K562 (cell line): Measurements from ENCODE around the gene SRRT. TPM values are rescaled to one million over a fixed set of nuclear protein-coding genes. Genes with fewer than 3 reads are reported as not detected.

Experiments used
- ADNP ChIP-seq: fragments of 200-800 bp; sonication (Bioruptor generic); IDR thresholded peaks from 2 replicates; pipeline ENCODE4 v1.6.1; 2016; ENCODE audit warnings: missing genetic modification characterization, missing compliant biosample characterization
- CHD2 ChIP-seq: IDR thresholded peaks from 2 replicates; pipeline ENCODE4 v1.6.1; 2011; ENCODE audit warnings: low read depth, low read length
- CREB3 ChIP-seq: fragments of 450-650 bp; conservative IDR thresholded peaks from 2 replicates; pipeline ENCODE4 v1.6.1; 2016; ENCODE audit warnings: missing genetic modification characterization, low read depth, mild to moderate bottlenecking, missing compliant biosample characterization, moderate library complexity
- DEAF1 ChIP-seq: fragments of 450-650 bp; formaldehyde crosslinking; IDR thresholded peaks from 2 replicates; pipeline ENCODE4 v1.4.0; 2020; ENCODE audit warnings: mild to moderate bottlenecking, moderate library complexity
- FOXA3 ChIP-seq, 2 experiments: fragments of 450-650 bp in 1 of 2; sonication (generic) in 1 of 2; formaldehyde crosslinking; IDR thresholded peaks in 1 of 2; conservative IDR thresholded peaks in 1 of 2; 2 replicates each; pipeline versions ENCODE4 v1.4.0 to v1.8.0; 2020 to 2022; ENCODE audit warnings: mild to moderate bottlenecking in 2 of 2, missing genetic modification reagents in 1 of 2
- FOXJ2 ChIP-seq: fragments of 200-800 bp; sonication (Bioruptor generic); IDR thresholded peaks from 2 replicates; pipeline ENCODE4 v1.6.1; 2016; ENCODE audit warnings: missing genetic modification characterization, missing compliant biosample characterization
- GABPA ChIP-seq: fragments of 200-800 bp; sonication (Bioruptor generic); conservative IDR thresholded peaks from 2 replicates; pipeline ENCODE4 v1.6.1; 2016; ENCODE audit warnings: low read depth, missing genetic modification characterization, missing compliant biosample characterization
- GATAD2A ChIP-seq: fragments of 450-650 bp; IDR thresholded peaks from 2 replicates; pipeline ENCODE4 v1.6.1; 2017
- HLTF ChIP-seq: fragments of 450-650 bp; IDR thresholded peaks from 2 replicates; pipeline ENCODE4 v1.6.1; 2016
- HNRNPH1 ChIP-seq: fragments of 200-400 bp; formaldehyde crosslinking; optimal IDR thresholded peaks from 2 replicates; pipeline ENCODE3; 2017; ENCODE audit warnings: low read depth, mild to moderate bottlenecking, low read length, moderate library complexity
- HSF4 ChIP-seq: fragments of 250-450 bp; sonication (Bioruptor Pico); IDR thresholded peaks from 2 replicates; pipeline ENCODE4 v2.1.2; 2022; ENCODE audit warnings: mild to moderate bottlenecking, moderate library complexity, borderline replicate concordance
- KLF6 ChIP-seq: fragments of 250-450 bp; sonication (Bioruptor Pico); IDR thresholded peaks from 2 replicates; pipeline ENCODE4 v1.4.0; 2020; ENCODE audit warnings: mild to moderate bottlenecking, moderate library complexity, borderline replicate concordance
- MEF2D ChIP-seq: conservative IDR thresholded peaks from 2 replicates; pipeline ENCODE4 v1.6.1; 2016; ENCODE audit warnings: low read depth, missing genetic modification characterization, missing compliant biosample characterization
- PCBP2 ChIP-seq: fragments of 200-400 bp; formaldehyde crosslinking; IDR thresholded peaks from 2 replicates; pipeline ENCODE4 v1.6.1; 2018; ENCODE audit warnings: low read length, low read depth, mild to moderate bottlenecking, moderate library complexity; ENCODE audit not compliant: poor library complexity, severe bottlenecking
- RAD51 ChIP-seq: fragments of 450-650 bp; IDR thresholded peaks from 2 replicates; pipeline ENCODE4 v1.7.1; 2016; ENCODE audit warnings: low read depth, mild to moderate bottlenecking, borderline replicate concordance
- ZFP36 ChIP-seq: fragments of 150-350 bp; IDR thresholded peaks from 2 replicates; pipeline ENCODE4 v1.6.1; 2018; ENCODE audit warnings: low read length, low read depth; ENCODE audit not compliant: partially characterized antibody
- ZNF12 ChIP-seq: sonication (generic); formaldehyde crosslinking; IDR thresholded peaks from 2 replicates; pipeline ENCODE4 v1.4.0; 2020; ENCODE audit warnings: mild to moderate bottlenecking, missing genetic modification reagents
- ZNF174 ChIP-seq: fragments of 250-450 bp; sonication (Bioruptor Pico); IDR thresholded peaks from 2 replicates; pipeline ENCODE4 v1.4.0; 2020; ENCODE audit warnings: mild to moderate bottlenecking
- ZNF311 ChIP-seq: fragments of 250-450 bp; sonication (Bioruptor Pico); IDR thresholded peaks from 2 replicates; pipeline ENCODE4 v1.4.0; 2020; ENCODE audit warnings: mild to moderate bottlenecking, moderate library complexity
- polyA plus RNA-seq, 8 experiments: library from polyadenylated mRNA; depleted of rRNA in 4 of 8; stranded (reverse) in 5 of 8; unstranded in 3 of 8; fragments of >200 nt; fragmentation: Nextera tagmentation in 2 of 8; fragmentation: Illumina TruSeq in 1 of 8; extraction: Ambion mirVana in 2 of 8; extraction: Trizol in 1 of 8; gene quantifications; 2 replicates each; pipeline versions ENCODE4 v1.2.1 to v1.2.3, GENCODE V29; 2011 to 2014; ENCODE audit warnings: inconsistent platforms in 1 of 8, missing spikeins in 1 of 8
- total RNA-seq, 7 experiments: library from RNA; depleted of rRNA in 6 of 7; stranded (reverse); fragments of >200 nt in 6 of 7; fragmentation: Illumina TruSeq in 2 of 7; extraction: Trizol in 2 of 7; gene quantifications; 2 replicates each; pipeline versions ENCODE4 v1.2.1 to v1.2.3, GENCODE V29; 2011 to 2021; ENCODE audit warnings: low replicate concordance in 1 of 7
- TF ChIP-seq, protein P1 (sequence below): sonication (generic); formaldehyde crosslinking; IDR thresholded peaks from 2 replicates; pipeline ENCODE4 v1.8.0; 2023; ENCODE audit warnings: mild to moderate bottlenecking, missing genetic modification reagents
- TF ChIP-seq, protein P2 (sequence below): fragments of 450-650 bp; IDR thresholded peaks from 2 replicates; pipeline ENCODE4 v1.6.1; 2016; ENCODE audit warnings: missing biosample characterization, missing genetic modification characterization

The SRRT gene
- total and polyA plus RNA-seq, 9 of the 15 experiments (the other 6 are each of a cell fraction or from before 2014, with no cell fraction given), result 10.3 to 263 (median 84.4) TPM

- TF ChIP-seq, protein P1, sequence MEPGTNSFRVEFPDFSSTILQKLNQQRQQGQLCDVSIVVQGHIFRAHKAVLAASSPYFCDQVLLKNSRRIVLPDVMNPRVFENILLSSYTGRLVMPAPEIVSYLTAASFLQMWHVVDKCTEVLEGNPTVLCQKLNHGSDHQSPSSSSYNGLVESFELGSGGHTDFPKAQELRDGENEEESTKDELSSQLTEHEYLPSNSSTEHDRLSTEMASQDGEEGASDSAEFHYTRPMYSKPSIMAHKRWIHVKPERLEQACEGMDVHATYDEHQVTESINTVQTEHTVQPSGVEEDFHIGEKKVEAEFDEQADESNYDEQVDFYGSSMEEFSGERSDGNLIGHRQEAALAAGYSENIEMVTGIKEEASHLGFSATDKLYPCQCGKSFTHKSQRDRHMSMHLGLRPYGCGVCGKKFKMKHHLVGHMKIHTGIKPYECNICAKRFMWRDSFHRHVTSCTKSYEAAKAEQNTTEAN (CRISPR knock-in tag), result no peak
- TF ChIP-seq HSF4 (CRISPR knock-in tag), result no peak
- no peak for TF ChIP-seq MEF2D (tag)
- TF ChIP-seq RAD51, result peak; percentile 98
- TF ChIP-seq GABPA (tag), result no peak; the same call in 1 of the 2 replicates
- TF ChIP-seq PCBP2, result no peak
- TF ChIP-seq ZNF174, result no peak
- TF ChIP-seq CHD2, result no peak; the same call in 1 of the 2 replicates
- no peak for TF ChIP-seq ZNF12 (CRISPR knock-in tag)
- no peak for TF ChIP-seq ZFP36
- no peak for TF ChIP-seq GATAD2A
- no peak for TF ChIP-seq ADNP (tag)
- TF ChIP-seq, protein P2, sequence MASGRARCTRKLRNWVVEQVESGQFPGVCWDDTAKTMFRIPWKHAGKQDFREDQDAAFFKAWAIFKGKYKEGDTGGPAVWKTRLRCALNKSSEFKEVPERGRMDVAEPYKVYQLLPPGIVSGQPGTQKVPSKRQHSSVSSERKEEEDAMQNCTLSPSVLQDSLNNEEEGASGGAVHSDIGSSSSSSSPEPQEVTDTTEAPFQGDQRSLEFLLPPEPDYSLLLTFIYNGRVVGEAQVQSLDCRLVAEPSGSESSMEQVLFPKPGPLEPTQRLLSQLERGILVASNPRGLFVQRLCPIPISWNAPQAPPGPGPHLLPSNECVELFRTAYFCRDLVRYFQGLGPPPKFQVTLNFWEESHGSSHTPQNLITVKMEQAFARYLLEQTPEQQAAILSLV, result no peak
- no peak for TF ChIP-seq HNRNPH1
- peak; percentile 95 for TF ChIP-seq CREB3 (tag)
- no peak for TF ChIP-seq FOXJ2 (tag)
- no peak for TF ChIP-seq DEAF1 (CRISPR knock-in tag)
- no peak for TF ChIP-seq ZNF311
- no peak for TF ChIP-seq HLTF
- TF ChIP-seq KLF6, result peak; percentile 28; the same call in 1 of the 2 replicates
- TF ChIP-seq FOXA3 (CRISPR knock-in tag; conservative IDR thresholded peaks at IDR 0.05 in 1 of 2, IDR thresholded peaks at IDR 0.05 in 1 of 2), result no peak
Measured at GRCh38 chr7:100867040-100867775, 7.7 kb upstream of the SRRT start, which contains the start of gene TRIP6 (continued).
